ENCODE measurements around the gene MTA3. TPM values are rescaled to one million over a fixed set of nuclear protein-coding genes. Genes with fewer than 3 reads are reported as not detected.

Gene MTA3
- total and polyA plus RNA-seq, 9 of the 15 experiments (the other 6 are each of a cell fraction or from before 2014, with no cell fraction given), result 12.4 to 39.6 (median 23.5) TPM

DNA sequence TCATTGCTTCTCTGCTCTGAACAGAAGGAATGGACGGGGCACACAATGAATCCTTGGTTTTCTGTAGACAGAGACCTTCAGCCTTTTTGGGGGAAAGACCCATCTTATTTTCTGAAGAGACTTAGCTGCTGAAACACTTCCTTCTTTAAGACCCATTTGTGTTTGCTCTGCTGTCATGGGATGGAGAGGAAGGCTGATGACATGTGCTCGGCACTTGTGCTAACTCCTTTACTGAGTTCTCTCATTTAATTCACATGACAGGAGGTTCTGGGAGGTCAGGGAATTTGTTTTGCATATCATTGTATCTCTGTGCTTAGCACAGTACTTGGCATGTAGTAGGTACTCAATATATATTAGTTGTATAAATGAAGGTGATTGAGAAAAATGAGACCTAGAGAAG lies 156.5 kb downstream of the MTA3 start:
- Histone ChIP-seq H2AFZ (ENCODE audit: low read depth, low read length) (no peak overlapping the region), H3K9ac (ENCODE audit: insufficient read depth in 1 of 2, low read depth in 2 of 2, low read length in 2 of 2) (no peak overlapping the region), H3K79me2 (ENCODE audit: control insufficient read depth, insufficient read depth, low read length) (no peaks in the 10 kb centered on the region), H3K27ac (ENCODE audit: extremely low read depth, low read depth, low read length) (no peak overlapping the region), H3K4me2 (ENCODE audit: insufficient read depth, low read length) (no peak overlapping the region), H3K27me3 (ENCODE audit: control insufficient read depth in 2 of 2, insufficient read depth in 2 of 2, low read length in 2 of 2) (peaks cover 2 to 4% of the 10 kb centered on the region in 2 experiments; a peak in 2 of 5 replicates), H3K4me3 (no peak overlapping the region), H3K9me1 (ENCODE audit: control insufficient read depth, insufficient read depth, low read length) (no peaks in the 10 kb centered on the region), H3K4me1 (replicated peaks in 1 of 2; ENCODE audit: control insufficient read depth in 2 of 2, insufficient read depth in 2 of 2, low read length in 2 of 2) (peaks cover 0 to 3% of the 10 kb centered on the region in 2 experiments; a peak in 1 of 5 replicates), H3K36me3 (ENCODE audit: control insufficient read depth, insufficient read depth, low read length) (no peaks in the 10 kb centered on the region), H4K20me1 (replicated peaks; ENCODE audit: control insufficient read depth, insufficient read depth, low read length) (no peaks in the 10 kb centered on the region), H3K9me3 (replicated peaks; ENCODE audit: control insufficient read depth, insufficient read depth, low read depth, low read length) (no peaks in the 10 kb centered on the region; the same call in 1 of the 2 replicates)
- intact Hi-C loops (cut with micrococcal nuclease) (no loop called here), in situ Hi-C loops (cut with MboI) (no loop called here)
- no TSS peak for BruUV-seq (replicated peaks)
- ChIA-PET POLR2A (interaction anchor here (0.5 to 1.5 kb wide), 2 partner anchors 17 to 85 kb away, joined by 3 read pairs; no protein-coding TSS in a partner anchor), CTCF (ENCODE audit: low intra/inter-chr PET ratio) (no interaction called here)
- DNase-seq (ENCODE audit: extremely low read depth in 1 of 4, low spot score in 3 of 4) (no peak), ATAC-seq (no peak), FAIRE-seq (no peak)
- TF ChIP-seq TCF7L2 (IDR thresholded peaks at IDR 0.05; ENCODE audit: low read depth, low read length) (no peak), ZNF57 (CRISPR knock-in tag; IDR thresholded peaks at IDR 0.05) (no peak), PHF20 (IDR thresholded peaks at IDR 0.05; ENCODE audit: partially characterized antibody) (no peak)
- TF ChIP-seq, protein P1, sequence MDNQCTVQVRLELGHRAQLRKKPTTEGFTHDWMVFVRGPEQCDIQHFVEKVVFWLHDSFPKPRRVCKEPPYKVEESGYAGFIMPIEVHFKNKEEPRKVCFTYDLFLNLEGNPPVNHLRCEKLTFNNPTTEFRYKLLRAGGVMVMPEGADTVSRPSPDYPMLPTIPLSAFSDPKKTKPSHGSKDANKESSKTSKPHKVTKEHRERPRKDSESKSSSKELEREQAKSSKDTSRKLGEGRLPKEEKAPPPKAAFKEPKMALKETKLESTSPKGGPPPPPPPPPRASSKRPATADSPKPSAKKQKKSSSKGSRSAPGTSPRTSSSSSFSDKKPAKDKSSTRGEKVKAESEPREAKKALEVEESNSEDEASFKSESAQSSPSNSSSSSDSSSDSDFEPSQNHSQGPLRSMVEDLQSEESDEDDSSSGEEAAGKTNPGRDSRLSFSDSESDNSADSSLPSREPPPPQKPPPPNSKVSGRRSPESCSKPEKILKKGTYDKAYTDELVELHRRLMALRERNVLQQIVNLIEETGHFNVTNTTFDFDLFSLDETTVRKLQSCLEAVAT (IDR thresholded peaks at IDR 0.05), result no peak
- TF ChIP-seq, protein P2, sequence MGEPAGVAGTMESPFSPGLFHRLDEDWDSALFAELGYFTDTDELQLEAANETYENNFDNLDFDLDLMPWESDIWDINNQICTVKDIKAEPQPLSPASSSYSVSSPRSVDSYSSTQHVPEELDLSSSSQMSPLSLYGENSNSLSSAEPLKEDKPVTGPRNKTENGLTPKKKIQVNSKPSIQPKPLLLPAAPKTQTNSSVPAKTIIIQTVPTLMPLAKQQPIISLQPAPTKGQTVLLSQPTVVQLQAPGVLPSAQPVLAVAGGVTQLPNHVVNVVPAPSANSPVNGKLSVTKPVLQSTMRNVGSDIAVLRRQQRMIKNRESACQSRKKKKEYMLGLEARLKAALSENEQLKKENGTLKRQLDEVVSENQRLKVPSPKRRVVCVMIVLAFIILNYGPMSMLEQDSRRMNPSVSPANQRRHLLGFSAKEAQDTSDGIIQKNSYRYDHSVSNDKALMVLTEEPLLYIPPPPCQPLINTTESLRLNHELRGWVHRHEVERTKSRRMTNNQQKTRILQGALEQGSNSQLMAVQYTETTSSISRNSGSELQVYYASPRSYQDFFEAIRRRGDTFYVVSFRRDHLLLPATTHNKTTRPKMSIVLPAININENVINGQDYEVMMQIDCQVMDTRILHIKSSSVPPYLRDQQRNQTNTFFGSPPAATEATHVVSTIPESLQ (CRISPR knock-in tag; IDR thresholded peaks at IDR 0.05), result no peak
- TF ChIP-seq, protein P3, sequence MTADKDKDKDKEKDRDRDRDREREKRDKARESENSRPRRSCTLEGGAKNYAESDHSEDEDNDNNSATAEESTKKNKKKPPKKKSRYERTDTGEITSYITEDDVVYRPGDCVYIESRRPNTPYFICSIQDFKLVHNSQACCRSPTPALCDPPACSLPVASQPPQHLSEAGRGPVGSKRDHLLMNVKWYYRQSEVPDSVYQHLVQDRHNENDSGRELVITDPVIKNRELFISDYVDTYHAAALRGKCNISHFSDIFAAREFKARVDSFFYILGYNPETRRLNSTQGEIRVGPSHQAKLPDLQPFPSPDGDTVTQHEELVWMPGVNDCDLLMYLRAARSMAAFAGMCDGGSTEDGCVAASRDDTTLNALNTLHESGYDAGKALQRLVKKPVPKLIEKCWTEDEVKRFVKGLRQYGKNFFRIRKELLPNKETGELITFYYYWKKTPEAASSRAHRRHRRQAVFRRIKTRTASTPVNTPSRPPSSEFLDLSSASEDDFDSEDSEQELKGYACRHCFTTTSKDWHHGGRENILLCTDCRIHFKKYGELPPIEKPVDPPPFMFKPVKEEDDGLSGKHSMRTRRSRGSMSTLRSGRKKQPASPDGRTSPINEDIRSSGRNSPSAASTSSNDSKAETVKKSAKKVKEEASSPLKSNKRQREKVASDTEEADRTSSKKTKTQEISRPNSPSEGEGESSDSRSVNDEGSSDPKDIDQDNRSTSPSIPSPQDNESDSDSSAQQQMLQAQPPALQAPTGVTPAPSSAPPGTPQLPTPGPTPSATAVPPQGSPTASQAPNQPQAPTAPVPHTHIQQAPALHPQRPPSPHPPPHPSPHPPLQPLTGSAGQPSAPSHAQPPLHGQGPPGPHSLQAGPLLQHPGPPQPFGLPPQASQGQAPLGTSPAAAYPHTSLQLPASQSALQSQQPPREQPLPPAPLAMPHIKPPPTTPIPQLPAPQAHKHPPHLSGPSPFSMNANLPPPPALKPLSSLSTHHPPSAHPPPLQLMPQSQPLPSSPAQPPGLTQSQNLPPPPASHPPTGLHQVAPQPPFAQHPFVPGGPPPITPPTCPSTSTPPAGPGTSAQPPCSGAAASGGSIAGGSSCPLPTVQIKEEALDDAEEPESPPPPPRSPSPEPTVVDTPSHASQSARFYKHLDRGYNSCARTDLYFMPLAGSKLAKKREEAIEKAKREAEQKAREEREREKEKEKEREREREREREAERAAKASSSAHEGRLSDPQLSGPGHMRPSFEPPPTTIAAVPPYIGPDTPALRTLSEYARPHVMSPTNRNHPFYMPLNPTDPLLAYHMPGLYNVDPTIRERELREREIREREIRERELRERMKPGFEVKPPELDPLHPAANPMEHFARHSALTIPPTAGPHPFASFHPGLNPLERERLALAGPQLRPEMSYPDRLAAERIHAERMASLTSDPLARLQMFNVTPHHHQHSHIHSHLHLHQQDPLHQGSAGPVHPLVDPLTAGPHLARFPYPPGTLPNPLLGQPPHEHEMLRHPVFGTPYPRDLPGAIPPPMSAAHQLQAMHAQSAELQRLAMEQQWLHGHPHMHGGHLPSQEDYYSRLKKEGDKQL (CRISPR knock-in tag; IDR thresholded peaks at IDR 0.05; ENCODE audit: borderline replicate concordance), result no peak
- TF ChIP-seq, protein P4, sequence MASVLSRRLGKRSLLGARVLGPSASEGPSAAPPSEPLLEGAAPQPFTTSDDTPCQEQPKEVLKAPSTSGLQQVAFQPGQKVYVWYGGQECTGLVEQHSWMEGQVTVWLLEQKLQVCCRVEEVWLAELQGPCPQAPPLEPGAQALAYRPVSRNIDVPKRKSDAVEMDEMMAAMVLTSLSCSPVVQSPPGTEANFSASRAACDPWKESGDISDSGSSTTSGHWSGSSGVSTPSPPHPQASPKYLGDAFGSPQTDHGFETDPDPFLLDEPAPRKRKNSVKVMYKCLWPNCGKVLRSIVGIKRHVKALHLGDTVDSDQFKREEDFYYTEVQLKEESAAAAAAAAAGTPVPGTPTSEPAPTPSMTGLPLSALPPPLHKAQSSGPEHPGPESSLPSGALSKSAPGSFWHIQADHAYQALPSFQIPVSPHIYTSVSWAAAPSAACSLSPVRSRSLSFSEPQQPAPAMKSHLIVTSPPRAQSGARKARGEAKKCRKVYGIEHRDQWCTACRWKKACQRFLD (CRISPR knock-in tag; IDR thresholded peaks at IDR 0.05), result no peak
- WGBS (ENCODE audit: insufficient coverage, low coverage, missing lambda C conversion rate), result 3% methylated on average over 2 of the region's 2 CpGs

Data from K562 (cell line).